CD4-positive, alpha-beta T cell treated with Interleukin-4 for 4 hours (primary cell): ENCODE data around the gene ARFIP1.

Experiments
- DNase-seq: peaks from one replicate; pipeline ENCODE4 v3.0.0-alpha.2; 2020

ARFIP1 gene

GRCh38 chr4:152941411-152941810 lies 161.7 kb downstream of the ARFIP1 start:
- DNase-seq, result no peak

- no peak for DNase-seq
These were observed 162.6 kb downstream of the ARFIP1 start for GRCh38 chr4:152942346-152942745.

- DNase-seq, result no peak
These were observed 163.9 kb downstream of the ARFIP1 start for GRCh38 chr4:152943672-152944071.

- DNase-seq, result no peak
These were observed 165.0 kb downstream of the ARFIP1 start for GRCh38 chr4:152944666-152945320.

DNA sequence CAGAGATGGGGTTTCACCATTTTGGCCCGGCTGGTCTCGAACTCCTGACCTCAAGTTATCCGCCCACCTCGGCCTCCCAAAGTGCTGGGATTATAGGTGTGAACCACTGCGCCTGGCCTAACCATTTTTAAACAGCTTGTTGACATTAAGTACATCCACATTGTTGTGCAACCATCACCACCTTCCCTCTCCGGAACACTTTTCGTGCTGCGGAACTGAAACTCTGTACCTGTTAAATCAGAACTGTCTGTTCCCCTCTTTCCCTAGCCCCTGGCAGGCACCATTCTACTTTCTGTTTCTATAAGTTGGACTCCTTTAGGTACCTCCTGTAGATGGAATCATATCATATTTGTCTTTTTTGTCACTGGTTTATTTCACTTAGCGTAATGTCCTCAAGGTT lies 165.9 kb downstream of the ARFIP1 start:
- no peak for DNase-seq

GRCh38 chr4:152946446-152946845 lies 166.7 kb downstream of the ARFIP1 start:
- no peak for DNase-seq

DNA sequence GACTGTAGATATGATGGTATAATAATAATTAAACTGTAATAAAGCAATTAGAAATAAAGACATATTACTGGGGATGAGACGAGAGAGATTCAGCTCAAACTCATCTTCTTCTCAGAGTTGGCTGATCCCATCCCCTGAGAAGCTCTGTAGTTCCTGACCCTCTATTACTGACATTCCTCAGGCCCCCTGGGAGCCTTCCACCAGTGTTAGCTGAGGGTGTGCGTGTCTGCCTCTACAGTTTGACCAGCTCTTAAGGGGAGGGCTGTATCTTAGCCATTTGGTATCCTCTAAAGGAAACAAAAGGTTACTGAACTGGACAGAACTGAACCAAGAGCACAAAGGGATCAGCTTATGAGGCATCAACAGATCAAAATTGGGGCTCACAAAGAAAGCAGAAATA lies 167.6 kb downstream of the ARFIP1 start:
- no peak for DNase-seq

DNA sequence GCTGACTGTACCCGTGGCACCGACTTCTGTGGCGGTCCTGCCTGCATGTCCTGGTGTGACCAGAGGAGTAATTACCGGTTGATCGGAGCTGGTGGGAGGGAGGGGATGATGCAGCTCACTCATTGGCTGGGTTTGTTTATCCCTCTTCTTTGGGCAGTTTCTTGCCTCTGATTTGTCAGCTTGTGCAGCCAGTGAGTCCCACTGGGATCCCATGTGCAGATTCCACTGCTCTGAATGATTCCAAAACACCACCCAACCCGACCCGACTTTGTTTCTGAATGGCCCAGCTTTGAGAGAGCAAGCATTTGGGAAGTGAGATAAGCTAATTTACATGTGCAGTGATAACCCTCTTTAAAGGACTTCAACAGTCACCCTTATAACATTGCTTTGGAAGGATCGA lies 170.2 kb downstream of the ARFIP1 start:
- DNase-seq, result no peak

DNA sequence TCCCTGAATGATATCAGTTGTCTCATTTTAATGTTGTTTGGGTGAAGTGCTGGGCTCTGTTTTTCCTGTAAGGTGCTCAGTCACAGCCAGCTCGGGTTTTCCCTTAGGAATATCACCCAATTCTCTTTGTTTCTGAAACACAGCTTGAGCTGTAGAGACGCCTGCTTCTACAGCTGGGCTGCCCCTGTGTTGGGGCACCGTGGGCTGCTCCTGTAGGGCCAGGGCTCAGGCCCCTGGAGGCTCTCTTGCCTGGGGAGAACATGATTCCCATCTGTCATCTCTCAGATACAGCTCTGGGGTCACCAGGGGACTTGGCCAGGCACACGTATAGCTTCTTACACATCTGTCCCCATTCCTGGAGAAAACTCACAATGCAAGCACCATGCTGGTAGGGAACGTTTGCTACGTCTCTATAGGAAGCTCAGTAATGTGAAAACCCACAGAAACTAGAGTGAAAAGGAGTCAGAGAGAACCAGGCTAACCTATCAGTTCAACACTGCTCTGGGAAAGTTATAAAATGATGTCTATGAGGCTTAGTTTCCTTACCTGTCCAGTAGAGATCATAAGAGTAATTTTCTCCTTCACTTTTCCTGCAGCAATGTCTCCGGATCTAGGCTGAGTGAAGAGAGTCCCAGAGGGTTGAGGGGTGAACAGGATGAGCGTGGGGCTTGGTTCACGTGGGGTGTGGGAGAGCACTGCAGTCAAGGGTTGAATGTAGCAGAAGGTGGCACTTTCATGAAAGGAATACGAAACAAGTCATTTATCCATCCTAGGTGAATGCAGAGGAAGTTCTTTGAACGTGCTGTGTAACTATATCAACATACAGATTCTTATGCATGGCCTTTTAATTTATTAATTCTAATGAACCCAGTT lies 170.9 kb downstream of the ARFIP1 start:
- no peak for DNase-seq

DNA sequence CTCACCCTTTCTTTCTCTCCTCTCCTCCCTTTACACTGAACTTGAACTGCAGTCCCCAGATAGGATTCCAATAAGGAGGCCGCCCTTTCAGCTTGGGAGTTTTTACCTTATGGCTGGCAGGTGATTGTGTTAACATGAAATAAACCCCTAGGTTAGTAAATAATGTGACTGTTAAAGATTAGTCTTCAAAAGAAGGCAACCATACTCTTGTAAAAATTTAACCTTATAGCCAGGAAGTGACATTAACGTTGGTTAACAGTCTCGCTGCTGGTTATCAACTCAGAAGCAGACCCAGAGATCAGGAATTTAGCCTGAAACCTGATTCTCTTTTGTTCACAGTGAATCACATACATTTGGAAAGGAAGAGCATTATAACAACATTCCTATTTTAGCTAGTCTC lies 171.6 kb downstream of the ARFIP1 start:
- no peak for DNase-seq

- no peak for DNase-seq
These were observed 173.8 kb downstream of the ARFIP1 start for GRCh38 chr4:152953514-152953913.

DNA sequence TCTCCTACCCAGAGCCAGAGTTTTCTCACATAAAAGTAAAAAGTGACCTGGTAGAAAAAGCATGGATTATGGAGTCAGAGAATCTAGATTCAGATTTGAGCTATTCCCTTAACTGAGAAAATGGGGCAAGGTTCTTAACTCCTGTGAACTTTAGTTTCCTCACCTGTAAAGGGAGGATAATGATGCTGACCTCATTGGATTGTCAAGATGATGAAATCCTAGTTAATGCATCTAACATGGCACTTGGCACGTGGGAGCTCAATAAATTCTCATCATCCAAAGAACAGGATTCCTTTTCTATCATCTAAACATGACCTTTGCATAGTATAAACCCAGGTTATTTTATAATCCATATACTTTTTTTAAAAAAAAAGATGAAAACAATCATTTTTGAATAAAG lies 175.0 kb downstream of the ARFIP1 start:
- DNase-seq, result no peak

GRCh38 chr4:152956147-152956546 lies 176.4 kb downstream of the ARFIP1 start:
- no peak for DNase-seq

DNA sequence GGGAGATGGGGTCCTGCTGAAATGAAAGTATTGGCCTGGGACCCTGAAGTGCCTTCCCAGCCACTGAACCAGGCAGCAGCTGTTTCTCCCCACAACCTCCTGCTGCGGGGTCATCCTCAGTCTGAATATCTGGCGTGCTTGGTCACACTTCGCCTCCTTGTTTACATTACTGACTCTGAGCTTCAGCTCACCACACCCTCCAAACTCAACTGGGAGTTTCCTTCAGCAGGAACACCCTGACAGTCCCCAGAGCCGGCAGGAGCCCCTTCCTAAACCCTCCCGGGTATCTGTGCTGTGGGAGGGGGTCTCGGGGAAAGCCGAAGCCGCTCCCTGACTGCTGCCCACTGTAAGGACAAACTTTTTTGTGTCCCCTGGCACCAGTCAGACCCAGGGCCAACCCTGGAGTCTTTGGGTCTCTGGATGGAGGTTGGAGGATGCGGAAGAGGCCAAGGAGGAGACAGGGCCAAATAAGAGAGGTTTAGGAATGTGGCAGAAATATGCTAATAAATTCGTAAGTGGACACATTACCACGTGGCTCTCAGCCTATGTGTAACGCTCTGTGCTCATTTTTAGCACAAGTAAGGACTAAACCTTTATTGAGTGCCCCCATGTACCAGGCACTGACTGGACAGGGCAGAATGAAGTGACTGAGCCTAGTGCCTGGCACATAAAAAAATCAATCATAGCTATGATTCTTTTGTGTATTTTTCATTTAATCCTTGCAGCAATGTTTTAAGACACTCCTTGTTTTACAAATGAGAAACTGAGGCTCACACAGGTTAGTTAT lies 177.1 kb downstream of the ARFIP1 start:
- no peak for DNase-seq

DNA sequence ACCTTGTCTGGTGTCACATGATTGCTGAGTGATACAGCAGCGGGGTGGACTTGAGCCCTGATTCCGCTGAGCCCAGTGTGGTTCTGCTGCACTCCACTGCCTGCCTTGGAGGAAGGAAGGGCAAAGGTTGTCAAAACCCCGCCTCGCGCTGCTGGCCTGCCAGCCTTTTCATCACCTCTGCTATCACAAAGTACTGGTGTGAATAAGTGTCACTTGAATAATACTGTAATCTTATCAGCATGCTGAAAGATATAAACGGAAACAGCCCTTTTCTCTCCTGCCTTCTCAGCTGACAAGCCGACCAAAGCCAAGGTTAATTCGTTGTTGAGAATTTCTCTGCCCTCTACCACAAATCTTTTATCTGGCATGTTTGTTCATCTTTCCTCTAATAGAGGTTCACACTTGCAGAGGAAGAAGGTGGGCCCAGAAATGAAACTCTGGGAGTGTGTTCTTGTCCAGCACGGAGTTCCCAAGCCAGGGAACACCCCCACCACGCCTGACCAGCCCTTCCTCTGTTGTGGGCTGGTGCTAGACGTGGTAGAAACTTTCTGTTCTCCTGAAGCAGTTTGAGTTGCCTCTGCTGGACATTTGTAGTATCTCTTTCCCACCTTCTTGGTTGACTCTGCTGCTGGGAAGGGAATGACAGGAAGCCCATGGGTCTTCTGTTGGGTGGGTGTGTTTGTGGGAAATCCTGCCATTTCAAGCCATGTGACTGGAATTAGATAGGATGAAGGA lies 177.8 kb downstream of the ARFIP1 start:
- DNase-seq, result no peak

- DNase-seq, result no peak
These were observed 179.3 kb downstream of the ARFIP1 start for GRCh38 chr4:152959080-152959479.

DNA sequence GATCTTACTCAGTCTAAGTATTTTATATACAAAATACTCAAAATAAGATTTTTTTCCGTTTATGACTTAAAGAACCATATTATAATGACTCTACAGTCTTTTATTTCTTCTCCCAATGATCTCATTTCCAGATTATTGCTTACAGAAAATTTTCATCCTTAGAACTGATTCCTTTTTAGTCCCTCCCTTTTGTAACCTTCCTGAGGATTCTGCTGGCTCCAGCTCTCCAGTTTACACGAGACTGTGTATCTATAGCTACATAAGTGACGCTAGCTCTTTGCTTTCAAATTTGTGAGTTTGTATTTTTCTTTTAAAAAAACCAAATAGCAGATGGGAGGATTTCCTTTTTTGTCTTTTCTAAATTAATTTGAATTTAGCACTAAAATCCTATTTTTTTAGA lies 180.3 kb downstream of the ARFIP1 start:
- no peak for DNase-seq

- DNase-seq, result no peak
These were observed 181.4 kb downstream of the ARFIP1 start for GRCh38 chr4:152961014-152961772.

GRCh38 chr4:152961773-152962115 lies 182.0 kb downstream of the ARFIP1 start:
- no peak for DNase-seq
